Measurements from ENCODE around the gene RABL6.

Gene RABL6

DNA sequence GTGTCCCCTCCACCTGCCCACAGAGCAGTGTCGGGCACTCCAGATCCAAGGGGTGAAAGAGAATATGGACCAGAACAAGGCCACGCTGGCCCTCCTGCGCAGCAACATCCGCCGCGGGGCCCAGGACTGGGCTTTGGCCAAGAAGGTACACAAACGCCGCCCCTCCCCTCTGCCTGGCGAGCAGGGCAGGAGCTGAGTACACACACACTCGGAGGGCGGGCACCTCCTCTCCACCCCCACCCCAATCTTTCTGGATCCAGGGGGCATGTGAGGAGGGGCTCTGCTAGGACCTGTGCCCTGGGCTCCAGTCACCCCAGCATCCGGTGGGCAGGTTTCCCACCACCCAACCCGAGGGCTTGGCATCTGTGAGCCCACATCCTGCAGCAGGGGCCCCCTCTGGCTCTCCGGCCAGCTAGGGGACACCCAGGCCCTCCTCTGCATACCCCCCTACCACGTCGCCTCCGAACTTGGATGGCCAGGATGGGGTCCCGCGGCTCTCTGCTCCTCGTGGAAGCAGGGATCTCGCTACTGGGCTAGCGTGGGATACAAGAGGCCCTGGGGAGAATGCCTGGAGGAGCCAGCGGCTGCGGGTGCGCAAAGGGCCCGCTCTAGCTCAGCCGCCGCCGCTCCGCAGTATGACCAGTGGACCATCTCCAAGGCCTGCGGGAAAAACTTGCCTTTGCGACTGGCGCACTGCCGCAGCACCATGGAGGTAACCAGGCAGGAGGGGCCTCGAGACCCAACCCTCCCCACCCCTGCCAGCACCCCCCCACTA is 8.5 kb upstream of the RABL6 start:
- TF ChIP-seq SIN3A (IDR thresholded peaks at IDR 0.05; ENCODE audit: borderline replicate concordance, insufficient read depth, low read length): no peak
- no peak for TF ChIP-seq FOXP2 (optimal IDR thresholded peaks at IDR 0.05; ENCODE audit: borderline replicate concordance, extremely low read depth, extremely low read length, insufficient read depth)
- TF ChIP-seq POLR2AphosphoS5 (IDR thresholded peaks at IDR 0.05; ENCODE audit: low read depth, low read length): no peak
- TF ChIP-seq, protein P1, sequence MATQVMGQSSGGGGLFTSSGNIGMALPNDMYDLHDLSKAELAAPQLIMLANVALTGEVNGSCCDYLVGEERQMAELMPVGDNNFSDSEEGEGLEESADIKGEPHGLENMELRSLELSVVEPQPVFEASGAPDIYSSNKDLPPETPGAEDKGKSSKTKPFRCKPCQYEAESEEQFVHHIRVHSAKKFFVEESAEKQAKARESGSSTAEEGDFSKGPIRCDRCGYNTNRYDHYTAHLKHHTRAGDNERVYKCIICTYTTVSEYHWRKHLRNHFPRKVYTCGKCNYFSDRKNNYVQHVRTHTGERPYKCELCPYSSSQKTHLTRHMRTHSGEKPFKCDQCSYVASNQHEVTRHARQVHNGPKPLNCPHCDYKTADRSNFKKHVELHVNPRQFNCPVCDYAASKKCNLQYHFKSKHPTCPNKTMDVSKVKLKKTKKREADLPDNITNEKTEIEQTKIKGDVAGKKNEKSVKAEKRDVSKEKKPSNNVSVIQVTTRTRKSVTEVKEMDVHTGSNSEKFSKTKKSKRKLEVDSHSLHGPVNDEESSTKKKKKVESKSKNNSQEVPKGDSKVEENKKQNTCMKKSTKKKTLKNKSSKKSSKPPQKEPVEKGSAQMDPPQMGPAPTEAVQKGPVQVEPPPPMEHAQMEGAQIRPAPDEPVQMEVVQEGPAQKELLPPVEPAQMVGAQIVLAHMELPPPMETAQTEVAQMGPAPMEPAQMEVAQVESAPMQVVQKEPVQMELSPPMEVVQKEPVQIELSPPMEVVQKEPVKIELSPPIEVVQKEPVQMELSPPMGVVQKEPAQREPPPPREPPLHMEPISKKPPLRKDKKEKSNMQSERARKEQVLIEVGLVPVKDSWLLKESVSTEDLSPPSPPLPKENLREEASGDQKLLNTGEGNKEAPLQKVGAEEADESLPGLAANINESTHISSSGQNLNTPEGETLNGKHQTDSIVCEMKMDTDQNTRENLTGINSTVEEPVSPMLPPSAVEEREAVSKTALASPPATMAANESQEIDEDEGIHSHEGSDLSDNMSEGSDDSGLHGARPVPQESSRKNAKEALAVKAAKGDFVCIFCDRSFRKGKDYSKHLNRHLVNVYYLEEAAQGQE (IDR thresholded peaks at IDR 0.05; ENCODE audit: insufficient read depth in 1 of 2, low read depth in 2 of 2, low read length in 2 of 2): no peak
- no peak for TF ChIP-seq TAF1 (IDR thresholded peaks at IDR 0.05; ENCODE audit: borderline replicate concordance, insufficient read depth, low read length)

DNA sequence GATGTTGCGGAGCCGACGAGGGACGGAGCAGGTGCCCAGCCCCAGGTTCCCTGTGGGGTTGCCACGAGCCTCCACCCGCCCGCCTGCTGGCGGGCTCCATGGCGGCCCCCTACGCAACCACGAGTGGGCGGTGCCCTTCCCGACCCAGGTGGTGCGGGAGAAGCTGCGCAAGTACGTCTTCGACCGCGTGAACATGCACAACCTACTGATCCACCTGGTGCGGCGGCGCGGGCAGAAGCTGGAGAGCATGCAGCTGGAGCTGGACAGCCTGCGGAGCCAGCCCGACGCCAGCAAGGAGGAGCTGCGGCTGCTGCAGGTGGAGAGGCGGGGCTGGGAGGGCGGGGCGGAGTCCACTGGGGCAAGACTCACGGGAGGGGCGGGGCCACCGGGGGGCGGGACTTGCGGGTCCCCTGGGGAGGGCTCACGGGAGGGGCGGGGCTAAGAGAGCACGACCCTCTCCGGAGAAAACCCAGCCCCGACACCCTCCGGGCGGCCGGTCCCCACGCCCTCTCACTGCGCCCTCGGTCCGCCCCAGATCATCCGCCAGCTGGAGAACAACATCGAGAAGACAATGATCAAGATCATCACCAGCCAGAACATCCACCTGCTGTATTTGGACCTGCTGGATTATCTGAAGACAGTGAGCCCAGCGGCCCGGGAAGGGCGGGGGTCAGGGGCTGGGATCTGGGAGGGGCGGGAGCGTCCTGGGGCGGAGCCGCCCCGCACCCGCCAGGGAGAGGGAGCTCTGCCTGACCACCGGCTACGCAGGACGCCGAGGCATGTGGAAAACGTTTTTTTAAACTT is 7.7 kb upstream of the RABL6 start:
- TF ChIP-seq POLR2AphosphoS5 (IDR thresholded peaks at IDR 0.05; ENCODE audit: low read depth, low read length): no peak
- TF ChIP-seq, protein P1 (IDR thresholded peaks at IDR 0.05; ENCODE audit: insufficient read depth in 1 of 2, low read depth in 2 of 2, low read length in 2 of 2): 0 out of 4 replicates have a peak, but pooled peaks of 1 of the 2 experiments have one; percentile 21

DNA sequence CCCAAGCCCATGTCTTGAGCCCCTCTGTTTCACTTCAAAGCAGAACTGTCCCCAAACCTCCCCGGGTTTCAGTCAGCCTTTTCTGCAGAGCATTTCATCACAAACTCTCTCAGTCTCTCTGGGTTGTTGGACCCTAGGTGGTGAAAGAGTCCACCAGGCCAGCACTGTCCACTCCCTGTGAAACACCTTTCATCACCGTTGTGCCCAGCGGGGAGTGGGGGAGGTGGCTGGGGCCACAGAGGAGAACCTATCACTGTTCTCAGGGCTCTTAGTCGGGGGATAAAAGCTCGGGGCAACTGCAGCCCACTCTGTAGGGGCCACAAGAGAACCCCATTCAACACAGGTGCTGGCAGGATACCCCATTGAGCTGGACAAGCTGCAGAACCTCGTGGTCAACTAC is 5.4 kb upstream of the RABL6 start:
- TF ChIP-seq, protein P1 (IDR thresholded peaks at IDR 0.05; ENCODE audit: insufficient read depth in 1 of 2, low read depth in 2 of 2, low read length in 2 of 2): no peak
- TF ChIP-seq FOXP2 (optimal IDR thresholded peaks at IDR 0.05; ENCODE audit: borderline replicate concordance, extremely low read depth, extremely low read length, insufficient read depth) (no peak), POLR2AphosphoS5 (IDR thresholded peaks at IDR 0.05; ENCODE audit: low read depth, low read length) (no peak)

DNA sequence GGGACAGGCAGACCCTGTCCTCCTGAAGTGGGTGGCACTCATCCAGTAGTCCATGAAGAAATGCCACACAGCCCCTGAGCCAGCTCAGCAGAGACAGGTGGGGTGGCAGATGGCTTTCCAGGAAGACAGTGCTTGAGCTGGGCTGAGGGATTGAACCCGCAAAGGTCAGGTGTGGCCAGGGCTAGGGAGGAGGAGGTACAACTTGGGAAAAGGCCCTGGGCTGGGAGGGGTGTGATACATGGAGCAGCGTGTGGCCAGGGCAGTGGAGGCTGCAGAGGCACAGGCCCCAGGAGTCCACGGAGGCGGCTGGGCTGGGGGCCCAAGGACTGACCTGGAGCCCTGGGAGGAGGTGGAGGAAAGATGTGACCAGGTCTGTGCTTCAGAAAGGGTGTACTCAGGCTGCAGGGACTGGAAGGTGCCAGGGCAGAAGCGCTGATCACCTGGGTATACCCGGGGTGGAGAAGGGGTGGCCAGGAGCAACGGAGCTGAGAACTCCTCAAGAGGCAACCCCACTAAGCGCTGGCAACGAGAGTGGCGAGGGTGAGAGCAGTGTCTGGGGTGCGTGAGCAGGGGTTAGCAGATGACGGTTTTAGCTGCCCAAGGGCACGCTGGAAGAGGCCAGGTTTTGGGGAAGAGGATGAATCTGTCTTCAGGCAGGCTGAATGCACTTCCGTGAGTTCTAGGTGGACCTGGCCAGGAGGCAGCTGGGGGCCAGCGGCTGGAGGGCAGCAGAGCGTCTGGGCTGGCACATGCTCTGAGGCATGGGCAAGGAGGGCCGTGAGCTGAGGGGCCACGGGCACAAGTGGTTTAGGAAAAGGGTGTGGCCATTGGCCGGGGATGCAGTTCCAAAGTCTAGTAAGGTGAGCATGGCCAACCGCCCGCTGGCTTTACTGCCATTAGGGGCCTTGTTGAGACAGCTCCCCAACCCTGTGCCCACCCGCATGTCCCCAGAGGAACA is 3.9 kb upstream of the RABL6 start:
- TF ChIP-seq, protein P1 (IDR thresholded peaks at IDR 0.05; ENCODE audit: insufficient read depth in 1 of 2, low read depth in 2 of 2, low read length in 2 of 2): no peak
- TF ChIP-seq SIN3A (IDR thresholded peaks at IDR 0.05; ENCODE audit: borderline replicate concordance, insufficient read depth, low read length) (no peak), FOXP2 (optimal IDR thresholded peaks at IDR 0.05; ENCODE audit: borderline replicate concordance, extremely low read depth, extremely low read length, insufficient read depth) (no peak), TAF1 (IDR thresholded peaks at IDR 0.05; ENCODE audit: borderline replicate concordance, insufficient read depth, low read length) (no peak), POLR2AphosphoS5 (IDR thresholded peaks at IDR 0.05; ENCODE audit: low read depth, low read length) (no peak)

Measured in PFSK-1 (cell line).